Fibroblast of mammary gland (primary cell): ENCODE results near the gene SLC35G3.
"Not testable (repeated sequence)": the region's sequence is repeated elsewhere in the genome, so short reads cannot be mapped to it uniquely, and the experiment has no call there.

ENCODE experiments used
- DNase-seq: peaks from one replicate; pipeline ENCODE4 v3.0.0-alpha.2; 2010; ENCODE audit warnings: low read depth
- H3K4me3 ChIP-seq: 2 replicates; pipeline ENCODE4 v1.5.1; 2011; ENCODE audit warnings: low read depth, mild to moderate bottlenecking, low read length, moderate library complexity; ENCODE audit not compliant: control insufficient read depth
- CTCF ChIP-seq: conservative IDR thresholded peaks from 2 replicates; pipeline ENCODE4 v1.5.1; 2011; ENCODE audit warnings: low read depth, low read length, inconsistent platforms; ENCODE audit not compliant: control insufficient read depth, insufficient read depth

Gene SLC35G3

GRCh38 chr17:35160354-35161201, 33.6 kb downstream of the SLC35G3 start:
- H3K4me3 ChIP-seq = no peak overlapping the region
- DNase-seq = no peak
- no peak for TF ChIP-seq CTCF

DNA sequence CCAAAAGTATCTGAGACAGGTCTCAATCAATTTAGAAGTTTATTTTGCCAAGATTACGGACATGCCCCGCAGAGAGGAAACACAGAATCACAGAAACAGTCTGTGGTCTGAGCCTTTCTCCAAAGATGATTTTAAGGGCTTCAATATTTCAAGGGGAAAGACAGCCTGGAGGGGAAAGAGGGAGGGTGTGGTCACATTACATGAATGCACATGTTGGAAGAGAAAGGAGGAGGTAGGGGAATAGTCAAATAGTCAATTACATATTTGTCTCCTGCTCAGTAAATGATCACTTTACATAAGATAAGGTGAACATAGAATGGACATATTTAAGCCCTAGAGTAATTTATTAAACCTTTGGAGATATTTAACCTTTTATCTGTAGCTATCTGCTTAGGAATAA, 34.3 kb downstream of the SLC35G3 start:
- TF ChIP-seq CTCF = no peak
- no peak overlapping the region for H3K4me3 ChIP-seq
- no peak for DNase-seq

- no peak overlapping the region for H3K4me3 ChIP-seq
- no peak for TF ChIP-seq CTCF
- no peak for DNase-seq
Observed at GRCh38 chr17:35155246-35155645, 38.9 kb downstream of the SLC35G3 start.

DNA sequence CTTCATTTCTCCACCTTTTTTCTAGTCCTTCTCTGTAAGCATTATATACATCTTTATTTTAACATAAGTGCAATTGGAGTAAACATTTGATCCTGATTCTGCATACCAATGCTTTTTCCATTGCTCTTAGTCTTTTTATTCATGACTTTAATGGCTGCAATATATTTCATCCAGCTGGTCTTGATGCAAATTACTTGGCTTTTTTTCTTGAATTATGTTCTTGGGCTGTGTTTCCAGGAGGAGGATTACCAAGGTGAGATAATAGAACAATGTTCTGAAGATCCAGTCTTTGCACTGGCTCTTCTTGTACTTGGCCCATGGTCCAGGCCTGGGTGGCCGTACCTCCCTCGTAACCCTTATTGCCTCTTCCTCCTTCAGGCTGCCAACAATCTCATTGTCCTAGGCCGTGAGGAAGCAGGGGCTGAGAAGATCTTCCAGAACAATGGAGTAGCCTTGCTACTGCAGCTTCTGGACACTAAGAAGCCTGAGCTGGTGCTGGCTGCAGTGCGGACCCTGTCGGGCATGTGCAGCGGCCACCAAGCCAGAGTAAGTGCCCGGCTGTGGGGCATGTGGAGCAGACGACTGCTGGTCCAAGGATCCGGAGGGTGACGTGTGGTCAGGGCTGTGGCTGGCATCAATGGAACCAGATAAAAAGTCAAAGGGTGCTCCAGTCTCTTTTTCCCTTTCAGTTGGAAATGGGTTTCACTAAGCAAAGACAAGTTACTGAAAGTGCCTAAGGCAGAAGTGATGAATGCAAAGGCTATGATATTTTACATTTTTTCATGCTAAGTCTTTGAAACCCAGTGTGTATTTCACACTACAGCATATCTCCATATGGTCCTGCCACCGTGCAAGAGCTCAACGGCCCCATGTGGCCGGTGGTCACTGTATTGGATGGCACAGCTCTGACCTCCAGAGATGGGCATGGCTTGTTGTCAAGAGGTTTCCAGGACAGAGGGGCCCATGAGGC, 39.7 kb downstream of the SLC35G3 start:
- no peak for DNase-seq
- no peak overlapping the region for H3K4me3 ChIP-seq
- no peak for TF ChIP-seq CTCF

DNA sequence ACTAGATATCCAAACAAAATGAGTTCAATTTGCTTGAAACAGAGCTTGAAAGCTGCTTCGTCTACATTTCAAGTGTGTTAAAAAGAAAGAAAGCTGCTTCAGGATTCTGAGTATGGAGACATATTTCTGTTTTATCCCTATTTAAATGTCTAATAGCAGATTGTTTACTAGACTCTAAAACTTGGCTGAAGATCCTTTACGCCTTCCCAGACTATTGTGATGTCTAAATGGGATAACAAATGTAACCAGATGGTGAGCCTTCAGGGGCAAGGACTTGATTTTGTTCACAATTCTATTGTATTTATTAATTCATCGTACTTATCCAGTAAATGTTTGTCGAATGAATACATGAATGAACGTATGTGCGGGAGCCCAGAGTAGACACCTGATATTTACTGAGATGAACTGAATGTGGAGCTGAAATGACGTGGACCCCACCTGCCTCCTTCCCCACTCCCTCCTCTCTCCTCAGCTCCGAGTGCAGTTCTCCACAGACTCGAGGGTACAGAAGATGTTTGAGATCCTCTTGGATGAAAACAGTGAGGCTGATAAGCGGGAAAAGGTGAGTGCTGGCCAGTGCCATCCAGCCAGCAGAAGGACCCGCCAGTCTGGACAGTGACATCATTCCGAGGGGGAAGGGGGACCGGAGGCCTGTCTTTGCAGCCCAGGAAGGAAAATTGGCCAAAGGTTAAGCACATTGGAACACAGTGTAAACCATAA, 41.6 kb downstream of the SLC35G3 start:
- H3K4me3 ChIP-seq = no peak overlapping the region
- no peak for TF ChIP-seq CTCF
- no peak for DNase-seq

DNA sequence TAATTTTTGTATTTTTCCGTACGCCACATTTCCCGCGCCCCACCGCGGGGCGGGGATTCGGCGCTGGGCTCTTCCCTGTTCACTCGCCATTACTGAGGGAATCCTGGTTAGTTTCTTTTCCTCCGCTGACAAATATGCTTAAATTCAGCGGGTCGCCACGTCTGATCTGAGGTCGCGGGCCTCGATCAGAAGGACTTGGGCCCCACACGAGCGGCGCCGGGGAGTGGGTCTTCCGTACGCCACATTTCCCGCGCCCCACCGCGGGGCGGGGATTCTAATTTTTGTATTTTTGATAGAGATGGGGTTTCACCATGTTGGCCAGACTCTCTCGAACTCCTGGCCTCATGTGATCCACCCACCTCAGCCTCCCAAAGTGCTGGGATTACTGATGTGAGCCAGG, 43.1 kb downstream of the SLC35G3 start:
- DNase-seq, H3K4me3 ChIP-seq: not testable (repeated sequence)

GRCh38 chr17:35149941-35150340, 44.3 kb downstream of the SLC35G3 start:
- H3K4me3 ChIP-seq = no peak overlapping the region
- no peak for TF ChIP-seq CTCF
- no peak for DNase-seq
